Mammary microvascular endothelial cell (primary cell): ENCODE results near the gene KCNC4. TPM values are rescaled to one million over a fixed set of nuclear protein-coding genes. Genes with fewer than 3 reads are reported as not detected.

Experiments used
- total RNA-seq: library from RNA; depleted of rRNA; stranded (reverse); fragments of >200 nt; gene quantifications from 2 replicates; pipeline ENCODE4 v1.2.3, GENCODE V29; 2015

KCNC4 gene
- 7.1 and 8.3 TPM in 2 replicates for total RNA-seq

GRCh38 chr1:110209715-110210603 lies at the start of gene KCNC4:
KCNC4 (plus strand) TSS chr1:110210314; CDS start chr1:110211500, 1,186 bp downstream.

Other genes starting within 250 kb of the KCNC4 start
- gene AHCYL1, start 225.5 kb upstream of the KCNC4 start, total RNA-seq: 26.6 and 29.8 TPM in 2 replicates
- gene STRIP1, start 175.7 kb upstream of the KCNC4 start, total RNA-seq: 32.0 and 32.2 TPM in 2 replicates
- gene ALX3, start 139.6 kb upstream of the KCNC4 start, total RNA-seq: not detected in 2 replicates
- gene UBL4B, start 97.9 kb upstream of the KCNC4 start, total RNA-seq: not detected in 2 replicates
- gene SLC6A17, start 59.8 kb upstream of the KCNC4 start, total RNA-seq: 2.0 and 2.4 TPM in 2 replicates
- 20.7 and 22.6 TPM in 2 replicates for gene RBM15, start 129.1 kb downstream of the KCNC4 start, total RNA-seq
- 0.20 and 1.5 TPM in 2 replicates for gene SLC16A4, start 180.7 kb downstream of the KCNC4 start, total RNA-seq
- 163 and 210 TPM in 2 replicates for gene LAMTOR5, start 197.4 kb downstream of the KCNC4 start, total RNA-seq
- gene PROK1, start 240.8 kb downstream of the KCNC4 start, total RNA-seq: not detected in 2 replicates